H1 (cell line): ENCODE measurements around the gene CDYL. TPM values are rescaled to one million over a fixed set of nuclear protein-coding genes. Genes with fewer than 3 reads are reported as not detected.

Experiments used
- CBX8 ChIP-seq: fragments of 300-800, 300-1000 bp; sonication (generic); IDR thresholded peaks from 2 replicates; pipeline ENCODE4 v1.7.1; 2016; ENCODE audit warnings: low read depth, low read length, borderline replicate concordance
- MAX ChIP-seq: IDR thresholded peaks from 2 replicates; pipeline ENCODE4 v1.6.1; 2012; ENCODE audit warnings: inconsistent platforms
- RAD21 ChIP-seq, 2 experiments: IDR thresholded peaks in 1 of 2; conservative IDR thresholded peaks in 1 of 2; 2 replicates each; pipeline ENCODE4 v1.6.1; 2011; ENCODE audit warnings: low read depth in 2 of 2, low read length in 2 of 2, improper control_type of control experiment in 1 of 2, inconsistent platforms in 1 of 2, mild to moderate bottlenecking in 1 of 2, moderate library complexity in 1 of 2
- RBBP5 ChIP-seq: IDR thresholded peaks from 2 replicates; pipeline ENCODE4 v1.7.1; 2012; ENCODE audit warnings: low read depth, mild to moderate bottlenecking, inconsistent platforms, low read length, moderate library complexity, borderline replicate concordance
- SP1 ChIP-seq: IDR thresholded peaks from 2 replicates; pipeline ENCODE4 v1.6.1; 2011; ENCODE audit warnings: low read depth, low read length
- TEAD4 ChIP-seq: IDR thresholded peaks from 2 replicates; pipeline ENCODE4 v1.6.1; 2012; ENCODE audit warnings: low read depth, low read length, inconsistent platforms, mixed read lengths
- ZNF274 ChIP-seq: IDR thresholded peaks from 2 replicates; pipeline ENCODE4 v1.7.0; 2012; ENCODE audit warnings: low read length, borderline replicate concordance; ENCODE audit errors: extremely low read depth
- polyA plus RNA-seq, 7 experiments: library from polyadenylated mRNA; depleted of rRNA in 3 of 7; stranded (reverse) in 5 of 7; unstranded in 2 of 7; fragments of >200 nt in 5 of 7; fragments of 200-250 nt in 2 of 7; gene quantifications; 1 replicate in 5 of 7; 2 replicates in 1 of 7; 4 replicates in 1 of 7; pipeline versions ENCODE4 v1.2.1 to v1.2.3, GENCODE V29; 2011 to 2013; ENCODE audit warnings: missing spikeins in 2 of 7, mixed read lengths in 2 of 7
- total RNA-seq: library from RNA; stranded (reverse); fragmentation: NEBNext Ultra II Directional; extraction: Animal tissue kit (Norgen Biotek cat#: 25700); gene quantifications from 2 replicates; pipeline ENCODE4 v1.2.1, GENCODE V29; 2021
- TF ChIP-seq, protein P1 (sequence below): IDR thresholded peaks from 2 replicates; pipeline ENCODE4 v1.6.1; 2012; ENCODE audit warnings: low read length, inconsistent platforms

CDYL gene
- total and polyA plus RNA-seq, 2 of the 8 experiments (the other 6 are each of a cell fraction or from before 2014, with no cell fraction given) = 56.4 to 119 TPM

DNA sequence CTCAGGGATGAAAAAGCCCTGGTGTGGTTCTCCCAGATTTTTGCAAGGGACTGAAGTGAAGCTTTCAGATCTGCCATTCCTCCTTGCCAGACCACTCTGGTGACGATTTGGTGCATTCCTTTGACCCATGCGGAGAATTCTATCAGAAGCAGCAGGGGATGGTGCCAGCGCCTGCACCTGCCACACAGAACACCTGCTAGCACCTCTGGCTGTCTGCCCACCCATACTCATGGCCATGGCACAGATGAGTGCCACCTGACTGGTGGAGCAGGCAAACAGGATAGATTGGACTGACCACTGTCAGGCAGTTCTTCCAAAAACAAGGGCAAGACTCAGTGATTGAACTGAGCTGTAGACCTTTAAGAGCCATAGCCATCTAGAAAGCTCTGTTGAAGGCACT, 107.1 kb downstream of the CDYL start (continued):
- TF ChIP-seq RBBP5 (no peak), MAX (no peak), RAD21 (IDR thresholded peaks at IDR 0.05 in 1 of 2, conservative IDR thresholded peaks at IDR 0.05 in 1 of 2; ENCODE audit: low read depth in 2 of 2, low read length in 2 of 2) (no peak), SP1 (no peak), CBX8 (no peak), TEAD4 (no peak), ZNF274 (no peak)
- TF ChIP-seq, protein P1, sequence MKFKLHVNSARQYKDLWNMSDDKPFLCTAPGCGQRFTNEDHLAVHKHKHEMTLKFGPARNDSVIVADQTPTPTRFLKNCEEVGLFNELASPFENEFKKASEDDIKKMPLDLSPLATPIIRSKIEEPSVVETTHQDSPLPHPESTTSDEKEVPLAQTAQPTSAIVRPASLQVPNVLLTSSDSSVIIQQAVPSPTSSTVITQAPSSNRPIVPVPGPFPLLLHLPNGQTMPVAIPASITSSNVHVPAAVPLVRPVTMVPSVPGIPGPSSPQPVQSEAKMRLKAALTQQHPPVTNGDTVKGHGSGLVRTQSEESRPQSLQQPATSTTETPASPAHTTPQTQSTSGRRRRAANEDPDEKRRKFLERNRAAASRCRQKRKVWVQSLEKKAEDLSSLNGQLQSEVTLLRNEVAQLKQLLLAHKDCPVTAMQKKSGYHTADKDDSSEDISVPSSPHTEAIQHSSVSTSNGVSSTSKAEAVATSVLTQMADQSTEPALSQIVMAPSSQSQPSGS = no peak
- TF ChIP-seq, all 59 proteins: peak for 0
